ENCODE measurements around the gene FRMD3.
"Not testable (repeated sequence)": the region's sequence is repeated elsewhere in the genome, so short reads cannot be mapped to it uniquely, and the experiment has no call there.

FRMD3 gene

GRCh38 chr9:83521411-83521810 lies 16.8 kb downstream of the FRMD3 start:
- no peak for DNase-seq (ENCODE audit: low spot score)

GRCh38 chr9:83521011-83521410 lies 17.2 kb downstream of the FRMD3 start:
- DNase-seq (ENCODE audit: low spot score) = no peak

- DNase-seq (ENCODE audit: low spot score) = no peak
Observed at GRCh38 chr9:83520292-83520691, 17.9 kb downstream of the FRMD3 start.

GRCh38 chr9:83517980-83518379 lies 20.2 kb downstream of the FRMD3 start:
- not testable (repeated sequence) for DNase-seq (ENCODE audit: low spot score)

- DNase-seq (ENCODE audit: low spot score) = no peak
Observed at GRCh38 chr9:83514767-83515166, 23.4 kb downstream of the FRMD3 start.

GRCh38 chr9:83512621-83513020 lies 25.6 kb downstream of the FRMD3 start:
- DNase-seq (ENCODE audit: low spot score) = no peak

- DNase-seq (ENCODE audit: low spot score) = no peak
Observed at GRCh38 chr9:83511051-83511450, 27.1 kb downstream of the FRMD3 start.

- no peak for DNase-seq (ENCODE audit: low spot score)
Observed at GRCh38 chr9:83509402-83509801, 28.8 kb downstream of the FRMD3 start.

- no peak for DNase-seq (ENCODE audit: low spot score)
Observed at GRCh38 chr9:83508067-83508466, 30.1 kb downstream of the FRMD3 start.

GRCh38 chr9:83505282-83505681 lies 32.9 kb downstream of the FRMD3 start:
- no peak for DNase-seq (ENCODE audit: low spot score)

GRCh38 chr9:83503866-83504265 lies 34.3 kb downstream of the FRMD3 start:
- DNase-seq (ENCODE audit: low spot score) = no peak

- DNase-seq (ENCODE audit: low spot score) = no peak
Observed at GRCh38 chr9:83501565-83501964, 36.6 kb downstream of the FRMD3 start.

GRCh38 chr9:83497441-83497840 lies 40.8 kb downstream of the FRMD3 start:
- no peak for DNase-seq (ENCODE audit: low spot score)

- DNase-seq (ENCODE audit: low spot score) = no peak
Observed at GRCh38 chr9:83491995-83492394, 46.2 kb downstream of the FRMD3 start.

- DNase-seq (ENCODE audit: low spot score) = no peak
Observed at GRCh38 chr9:83491413-83491812, 46.8 kb downstream of the FRMD3 start.

- no peak for DNase-seq (ENCODE audit: low spot score)
Observed at GRCh38 chr9:83489961-83490360, 48.2 kb downstream of the FRMD3 start.

GRCh38 chr9:83484990-83485389 lies 53.2 kb downstream of the FRMD3 start:
- DNase-seq (ENCODE audit: low spot score) = no peak

GRCh38 chr9:83483223-83483622 lies 55.0 kb downstream of the FRMD3 start:
- DNase-seq (ENCODE audit: low spot score) = no peak

- no peak for DNase-seq (ENCODE audit: low spot score)
Observed at GRCh38 chr9:83479765-83480164, 58.4 kb downstream of the FRMD3 start.

GRCh38 chr9:83477571-83477970 lies 60.6 kb downstream of the FRMD3 start:
- DNase-seq (ENCODE audit: low spot score) = no peak

GRCh38 chr9:83477120-83477519 lies 61.1 kb downstream of the FRMD3 start:
- no peak for DNase-seq (ENCODE audit: low spot score)

- no peak for DNase-seq (ENCODE audit: low spot score)
Observed at GRCh38 chr9:83476513-83476912, 61.7 kb downstream of the FRMD3 start.

GRCh38 chr9:83475741-83476140 lies 62.5 kb downstream of the FRMD3 start:
- no peak for DNase-seq (ENCODE audit: low spot score)

GRCh38 chr9:83474631-83475030 lies 63.6 kb downstream of the FRMD3 start:
- DNase-seq (ENCODE audit: low spot score) = no peak

GRCh38 chr9:83473488-83473971 lies 64.7 kb downstream of the FRMD3 start:
- DNase-seq (ENCODE audit: low spot score) = no peak
